HG02943 (cell line): Measurements from ENCODE around the gene LAMC2.
"Not testable (repeated sequence)": the region's sequence is repeated elsewhere in the genome, so short reads cannot be mapped to it uniquely, and the experiment has no call there.

ENCODE experiments used
- ATAC-seq: cut with Tn5 transposase; IDR thresholded peaks from one replicate; pipeline ENCODE4 v1.9.1; 2021; ENCODE audit warnings: mild to moderate bottlenecking, low read depth, moderate library complexity; ENCODE audit not compliant: unreplicated experiment

Gene LAMC2

DNA sequence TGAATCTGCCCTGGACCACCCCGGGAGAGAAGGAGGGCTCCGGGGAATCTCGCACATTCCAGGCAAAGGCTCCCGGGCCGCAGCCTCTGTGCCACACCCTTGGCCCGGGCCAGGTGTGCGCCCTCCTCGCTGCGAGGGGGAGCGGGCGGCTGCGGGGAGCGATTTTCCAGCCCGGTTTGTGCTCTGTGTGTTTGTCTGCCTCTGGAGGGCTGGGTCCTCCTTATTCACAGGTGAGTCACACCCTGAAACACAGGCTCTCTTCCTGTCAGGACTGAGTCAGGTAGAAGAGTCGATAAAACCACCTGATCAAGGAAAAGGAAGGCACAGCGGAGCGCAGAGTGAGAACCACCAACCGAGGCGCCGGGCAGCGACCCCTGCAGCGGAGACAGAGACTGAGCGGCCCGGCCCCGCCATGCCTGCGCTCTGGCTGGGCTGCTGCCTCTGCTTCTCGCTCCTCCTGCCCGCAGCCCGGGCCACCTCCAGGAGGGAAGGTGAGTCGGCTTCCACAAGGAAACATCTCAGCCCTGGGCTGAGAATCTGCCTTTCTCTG is at the start of gene LAMC2:
LAMC2 (plus strand) TSS at position 324 of the 550 bp plus-strand sequence; CDS start at position 413, 89 bp downstream.
- no peak for ATAC-seq

DNA sequence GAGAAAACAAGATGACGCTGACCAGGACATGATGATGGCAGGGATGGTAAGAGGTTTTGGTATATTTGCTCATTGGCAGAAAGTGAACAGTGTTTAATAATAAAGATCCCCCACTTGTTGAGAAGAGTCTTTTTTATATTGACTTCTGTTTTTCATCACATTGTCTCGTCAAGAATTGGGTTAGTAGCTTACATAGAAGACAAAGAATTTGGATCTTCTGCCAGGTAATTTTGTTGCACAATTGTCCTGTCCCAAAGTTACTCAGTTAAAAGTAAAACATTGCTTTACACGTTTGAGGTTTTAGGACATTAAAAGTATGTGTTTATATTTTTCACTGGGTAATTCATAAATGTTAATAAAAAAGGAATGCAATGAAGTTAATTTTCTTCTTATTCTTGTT is 48.3 kb upstream of the LAMC2 start:
- no peak for ATAC-seq

DNA sequence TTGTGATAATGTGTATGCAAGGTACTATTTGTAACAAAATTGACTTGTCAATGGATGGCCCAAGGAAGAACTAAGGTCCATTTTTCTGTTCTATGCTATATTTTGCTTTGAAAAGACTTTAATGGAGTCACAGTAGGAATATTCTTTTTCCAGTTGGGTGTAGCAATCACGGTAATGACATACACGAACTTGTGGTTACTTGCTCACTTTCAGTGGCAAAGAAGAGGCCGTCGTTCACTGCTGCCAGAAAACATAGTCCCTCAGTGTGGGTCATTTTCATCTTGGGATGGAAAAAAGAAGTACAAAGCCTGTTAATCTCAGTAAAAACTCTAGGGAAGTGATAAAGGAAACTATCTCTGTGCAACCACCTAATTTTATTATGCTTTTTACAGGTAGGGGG is 47.8 kb upstream of the LAMC2 start:
- no peak for ATAC-seq

DNA sequence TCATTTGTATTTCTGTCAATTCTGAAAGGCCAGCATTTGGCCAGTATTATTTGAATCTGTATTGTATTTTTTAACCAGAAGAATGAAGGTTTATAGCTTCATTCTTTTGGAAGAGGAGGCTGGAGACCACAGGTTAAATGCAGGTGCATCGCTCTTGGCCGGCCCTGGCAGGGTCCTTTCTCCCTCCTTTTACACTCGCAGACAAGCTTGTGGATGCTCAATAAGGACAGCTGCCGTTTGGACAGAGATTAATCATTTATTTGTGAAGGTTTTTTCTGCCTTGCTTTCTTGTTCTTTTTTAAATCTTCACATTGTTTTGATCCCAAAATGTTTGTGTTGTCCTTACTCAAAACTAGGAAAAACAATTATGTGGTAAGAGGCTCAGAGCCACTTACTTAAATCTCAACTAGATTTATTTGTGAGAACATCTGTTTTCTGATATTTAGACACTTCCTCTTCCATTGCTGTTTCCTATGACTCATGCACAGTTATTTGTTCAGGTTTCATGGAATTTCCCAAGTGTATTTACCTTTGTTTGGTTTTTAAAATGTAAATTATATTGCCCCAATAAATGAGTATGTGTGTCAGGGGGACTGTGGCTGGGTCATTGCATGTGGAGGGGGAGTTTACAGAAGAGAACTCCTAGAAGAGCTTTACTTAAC is 46.7 kb upstream of the LAMC2 start:
- no peak for ATAC-seq

DNA sequence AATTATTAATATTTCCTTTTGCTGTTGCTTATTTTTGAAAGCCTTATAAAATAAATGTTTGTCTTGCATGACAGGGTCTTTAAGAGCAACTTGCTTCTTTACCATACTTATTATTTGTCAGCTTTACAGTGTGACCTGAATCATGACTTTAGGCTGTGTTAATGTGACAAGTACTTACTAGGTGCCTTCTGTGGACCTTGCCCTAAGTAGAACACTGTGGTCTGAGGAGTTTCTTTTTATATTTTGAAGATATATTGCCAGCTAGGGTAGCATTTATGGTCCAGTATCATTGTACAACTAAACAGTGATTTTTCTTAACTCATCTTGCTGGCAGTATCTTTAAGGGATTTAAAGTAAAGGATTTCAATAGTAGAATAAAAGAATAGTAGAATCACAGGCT is 45.4 kb upstream of the LAMC2 start:
- ATAC-seq: no peak

DNA sequence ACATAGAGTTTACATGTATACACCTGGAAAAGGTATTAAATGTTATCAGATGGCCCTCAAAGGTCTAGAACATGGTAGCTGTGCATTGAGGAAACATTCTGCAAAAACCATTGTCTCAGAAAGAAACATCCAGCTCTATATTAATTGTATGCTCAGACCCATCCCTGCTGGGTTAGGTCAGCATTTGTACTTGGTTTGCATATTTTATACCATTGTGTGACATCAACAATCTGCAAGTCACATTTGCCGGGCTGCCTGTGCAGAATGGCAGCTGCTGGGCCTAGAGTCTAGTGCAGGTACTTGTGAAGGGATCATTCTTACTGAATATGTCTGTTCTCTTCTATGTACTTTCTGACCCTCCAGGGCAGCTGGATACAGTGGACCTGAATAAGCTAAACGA is 43.9 kb upstream of the LAMC2 start:
- ATAC-seq: no peak

DNA sequence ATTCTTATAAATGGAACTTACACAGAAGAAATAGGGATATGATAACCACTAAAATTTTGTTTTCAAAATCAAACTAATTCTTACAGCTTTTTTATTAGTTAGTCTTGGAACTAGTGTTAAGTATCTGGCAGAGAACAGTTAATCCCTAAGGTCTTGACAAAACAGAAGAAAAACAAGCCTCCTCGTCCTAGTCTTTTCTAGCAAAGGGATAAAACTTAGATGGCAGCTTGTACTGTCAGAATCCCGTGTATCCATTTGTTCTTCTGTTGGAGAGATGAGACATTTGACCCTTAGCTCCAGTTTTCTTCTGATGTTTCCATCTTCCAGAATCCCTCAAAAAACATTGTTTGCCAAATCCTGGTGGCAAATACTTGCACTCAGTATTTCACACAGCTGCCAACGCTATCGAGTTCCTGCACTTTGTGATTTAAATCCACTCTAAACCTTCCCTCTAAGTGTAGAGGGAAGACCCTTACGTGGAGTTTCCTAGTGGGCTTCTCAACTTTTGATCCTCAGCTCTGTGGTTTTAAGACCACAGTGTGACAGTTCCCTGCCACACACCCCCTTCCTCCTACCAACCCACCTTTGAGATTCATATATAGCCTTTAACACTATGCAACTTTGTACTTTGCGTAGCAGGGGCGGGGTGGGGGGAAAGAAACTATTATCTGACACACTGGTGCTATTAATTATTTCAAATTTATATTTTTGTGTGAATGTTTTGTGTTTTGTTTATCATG is 42.3 kb upstream of the LAMC2 start:
- ATAC-seq: no peak

DNA sequence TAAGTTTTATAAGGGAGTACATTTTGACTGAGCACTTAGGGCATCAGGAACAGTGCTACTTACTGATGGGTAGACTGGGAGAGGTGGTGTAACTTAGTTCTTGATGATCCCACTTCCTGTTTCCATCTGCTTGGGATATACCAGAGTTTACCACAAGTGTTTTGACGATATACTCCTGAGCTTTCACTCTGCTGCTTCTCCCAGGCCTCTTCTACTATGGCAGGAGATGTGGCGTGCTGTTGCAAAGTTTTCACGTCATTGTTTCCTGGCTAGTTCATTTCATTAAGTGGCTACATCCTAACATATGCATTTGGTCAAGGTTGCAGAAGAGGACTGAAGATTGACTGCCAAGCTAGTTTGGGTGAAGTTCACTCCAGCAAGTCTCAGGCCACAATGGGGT is 41.3 kb upstream of the LAMC2 start:
- no peak for ATAC-seq

DNA sequence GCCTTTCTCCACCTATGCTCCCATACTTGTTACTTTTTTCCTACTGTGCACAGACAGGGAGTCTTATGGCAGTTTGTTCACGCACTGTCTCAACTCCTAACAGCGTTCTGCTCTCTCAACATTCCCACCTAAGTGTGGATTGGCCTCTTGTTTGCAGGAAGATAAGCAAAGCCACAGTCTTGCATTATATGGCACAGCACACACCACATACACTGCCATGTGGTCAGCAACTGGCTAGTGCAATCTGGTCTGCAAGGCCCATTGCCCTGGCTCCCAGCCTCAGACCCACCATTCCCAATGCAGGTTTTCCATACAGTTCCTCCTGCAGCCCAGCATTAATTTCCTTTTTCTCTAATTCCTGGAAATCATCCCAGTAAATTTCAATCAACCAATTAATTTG is 38.3 kb upstream of the LAMC2 start:
- ATAC-seq: no peak

DNA sequence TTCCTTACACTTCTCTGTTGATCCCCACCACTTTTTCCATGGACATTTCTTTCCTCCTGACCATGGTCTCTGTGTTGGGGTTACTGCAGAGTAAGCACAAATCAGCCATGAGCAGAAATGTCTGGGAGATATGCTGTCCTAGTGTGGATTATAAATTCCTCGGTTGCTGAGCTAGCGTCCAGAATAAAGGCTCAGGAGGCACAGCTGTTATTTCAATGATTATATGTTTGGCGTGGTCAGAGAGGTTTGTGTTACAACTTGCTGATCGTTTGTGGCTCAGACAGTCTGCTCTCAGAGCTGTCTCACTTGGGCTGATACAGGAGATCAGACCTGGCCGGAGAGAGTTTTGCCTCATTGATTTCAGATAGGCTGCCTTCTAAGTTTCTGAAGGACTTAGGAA is 37.5 kb upstream of the LAMC2 start:
- ATAC-seq: no peak

DNA sequence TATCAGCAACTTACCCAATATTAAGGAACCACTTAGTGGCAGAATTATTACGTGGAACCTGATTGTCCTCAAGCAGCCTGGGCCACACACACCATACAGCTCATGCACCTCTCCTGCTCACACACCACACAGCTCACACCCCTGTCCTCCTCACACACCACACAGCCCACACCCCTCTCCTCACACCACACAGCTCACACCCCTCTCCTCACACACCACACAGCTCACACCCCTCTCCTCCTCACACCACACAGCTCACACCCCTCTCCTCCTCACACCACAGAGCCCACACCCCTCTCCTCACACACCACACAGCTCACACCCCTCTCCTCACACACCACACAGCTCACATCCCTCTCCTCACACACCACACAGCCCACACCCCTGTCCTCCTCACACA is 36.8 kb upstream of the LAMC2 start:
- no peak for ATAC-seq

DNA sequence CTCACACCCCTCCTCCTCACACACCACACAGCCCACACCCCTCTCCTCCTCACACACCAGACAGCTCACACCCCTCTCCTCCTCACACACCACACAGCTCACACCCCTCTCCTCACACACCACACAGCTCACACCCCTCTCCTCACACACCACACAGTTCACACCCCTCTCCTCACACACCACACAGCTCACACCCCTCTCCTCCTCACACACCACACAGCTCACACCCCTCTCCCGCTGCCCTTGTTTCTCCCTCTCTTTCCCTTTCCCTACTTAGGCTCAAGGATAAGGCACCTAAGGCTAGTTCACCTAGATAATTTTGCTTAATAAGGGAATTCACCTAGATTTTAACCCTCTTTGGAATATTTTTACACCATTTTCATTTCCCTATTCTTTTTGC is 36.0 kb upstream of the LAMC2 start:
- not testable (repeated sequence) for ATAC-seq

DNA sequence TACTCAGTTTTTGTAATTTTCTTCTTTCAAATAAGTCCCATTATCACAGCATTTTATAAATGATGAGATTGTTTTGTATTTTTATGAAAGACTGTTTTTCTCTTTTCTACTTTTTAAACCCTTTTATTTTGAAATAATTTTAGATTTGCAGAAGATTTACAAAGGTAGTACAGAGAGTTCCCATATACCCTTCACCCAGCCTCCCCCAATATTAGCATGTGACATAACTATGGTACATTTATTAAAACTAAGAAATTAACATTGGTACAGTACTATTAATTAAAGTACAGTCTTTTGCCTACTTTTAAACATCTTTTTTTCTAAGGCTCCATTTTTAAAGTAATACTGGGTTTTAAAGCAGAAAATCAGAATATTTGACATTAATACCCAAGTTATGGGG is 35.6 kb upstream of the LAMC2 start:
- ATAC-seq: no peak

DNA sequence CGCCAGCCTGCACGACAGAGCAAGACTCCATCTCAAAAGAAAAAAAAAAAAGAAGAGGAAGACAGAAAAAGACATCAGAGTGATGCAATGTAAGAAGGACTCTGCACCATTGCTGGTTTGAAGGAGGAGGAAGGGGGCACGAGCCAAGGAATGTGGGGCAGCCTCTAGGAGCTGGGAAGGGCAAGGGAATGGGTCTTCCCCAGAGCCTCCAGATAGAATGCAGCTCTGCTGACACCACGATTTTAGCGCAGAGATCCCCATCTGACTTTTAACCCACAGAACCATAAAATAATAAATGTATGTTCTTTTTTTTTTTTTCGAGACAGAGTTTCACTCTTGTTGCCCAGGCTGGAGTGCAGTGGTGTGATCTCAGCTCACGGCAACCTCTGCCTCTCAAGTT is 33.9 kb upstream of the LAMC2 start:
- ATAC-seq: no peak

DNA sequence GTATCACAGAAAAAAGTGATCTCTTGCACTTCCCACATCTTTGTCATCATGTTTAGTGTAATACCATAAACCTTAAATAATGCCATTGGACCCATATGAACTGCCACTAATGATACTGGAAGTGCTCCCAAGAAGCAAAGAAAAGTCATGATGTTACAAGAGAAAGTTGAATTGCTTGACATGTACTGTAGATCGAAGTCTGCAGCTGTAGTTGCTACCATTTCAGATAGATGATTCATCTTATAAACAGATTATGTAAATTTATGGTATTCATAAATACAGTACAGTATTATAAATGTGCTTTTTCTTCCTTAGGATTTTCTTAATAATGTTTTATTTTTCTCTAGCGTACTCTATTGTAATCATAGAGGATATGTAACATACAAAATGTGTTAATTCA is 30.1 kb upstream of the LAMC2 start:
- no peak for ATAC-seq

DNA sequence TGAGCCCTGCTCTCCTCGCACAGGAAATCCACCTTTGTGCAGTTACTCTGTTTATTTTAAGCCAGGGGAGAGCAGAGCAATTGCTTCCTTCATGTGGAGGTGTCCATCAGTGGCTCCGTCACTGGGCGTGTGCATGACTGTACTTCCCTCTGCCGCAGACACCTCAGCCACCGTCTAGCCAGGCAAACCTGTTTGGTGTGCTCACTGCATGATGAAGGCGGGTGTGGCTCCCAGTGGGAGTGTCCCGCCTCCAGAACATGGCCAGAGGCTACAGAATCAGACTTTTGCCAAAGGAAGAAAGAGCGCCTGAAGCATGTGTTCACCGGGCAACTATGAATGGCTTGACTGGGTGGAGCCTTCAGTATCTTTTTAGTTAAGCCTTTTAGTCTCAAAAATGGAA is 26.1 kb upstream of the LAMC2 start:
- ATAC-seq: no peak

DNA sequence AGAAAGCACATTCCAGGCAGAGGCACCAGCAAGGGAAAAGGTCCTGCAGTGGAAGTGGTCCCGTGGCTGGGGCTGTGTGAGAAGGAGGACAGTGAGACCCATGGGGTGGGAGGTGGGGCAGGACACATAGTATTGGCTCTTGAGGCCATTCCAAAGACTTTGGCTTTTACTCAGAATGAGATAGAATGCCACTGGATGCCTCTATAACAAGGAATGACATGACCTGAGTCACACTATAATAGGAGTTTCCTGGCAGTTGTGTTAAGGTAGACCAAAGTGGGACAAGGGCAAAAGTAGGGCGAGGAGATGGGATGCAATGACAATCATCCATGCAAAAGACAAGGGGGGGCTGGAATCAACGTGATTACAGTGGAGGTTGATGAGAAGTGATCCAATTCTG is 24.7 kb upstream of the LAMC2 start:
- no peak for ATAC-seq

DNA sequence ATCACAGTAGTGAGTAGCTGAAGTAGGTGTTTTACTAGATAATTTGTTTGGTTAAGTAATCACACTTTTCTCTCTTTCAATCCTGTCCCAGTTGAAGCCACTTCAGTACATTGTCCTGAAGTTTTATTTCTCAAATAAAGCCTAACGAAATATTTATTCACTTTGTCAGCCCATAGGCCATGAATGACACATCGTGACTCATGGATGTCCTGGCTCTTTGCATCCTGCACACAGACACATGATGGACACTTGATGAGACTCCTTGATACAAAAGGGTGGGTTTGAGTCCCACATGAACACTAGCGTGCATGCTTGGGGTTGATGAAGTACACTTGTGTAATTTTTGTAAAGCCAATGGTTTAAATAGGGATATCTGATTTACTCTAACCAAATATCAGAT is 22.7 kb upstream of the LAMC2 start:
- no peak for ATAC-seq

DNA sequence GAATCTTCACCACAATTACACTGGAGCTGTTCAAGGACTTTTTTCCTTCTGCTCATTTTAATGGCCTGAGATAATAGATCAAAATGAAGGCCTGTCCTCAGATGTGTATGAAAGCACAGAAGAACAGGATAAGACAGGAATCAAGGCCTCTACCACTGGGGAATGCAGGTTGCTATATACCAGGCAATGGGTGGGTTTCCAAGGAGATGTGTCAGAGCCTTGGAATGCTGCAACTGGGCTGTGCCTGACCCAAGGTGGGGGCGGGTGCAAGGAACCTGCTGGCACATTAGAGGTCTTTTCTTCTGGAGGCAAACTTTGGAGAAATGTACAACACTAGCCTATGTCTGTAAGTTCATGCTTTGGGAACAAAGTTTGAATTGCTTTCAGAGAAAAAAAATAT is 21.7 kb upstream of the LAMC2 start:
- ATAC-seq: no peak

DNA sequence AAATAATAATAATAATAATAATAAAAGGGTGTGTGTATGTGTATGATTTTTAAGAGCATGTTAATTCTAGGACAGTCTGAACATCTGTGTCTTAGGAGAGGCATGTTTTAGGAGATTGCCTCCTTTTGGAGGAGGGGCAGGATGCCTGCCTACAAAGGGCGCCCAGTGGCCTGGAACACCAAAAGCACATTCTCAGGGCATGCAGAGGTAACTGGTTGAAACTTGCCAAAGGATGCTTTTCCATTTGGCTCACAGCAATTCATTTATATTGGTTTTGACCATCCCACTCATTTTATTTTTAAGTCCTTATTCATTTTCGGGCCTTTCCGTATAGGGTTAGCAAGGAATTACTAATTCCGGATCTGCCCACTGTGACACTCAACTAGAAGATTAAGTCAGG is 21.1 kb upstream of the LAMC2 start:
- no peak for ATAC-seq

DNA sequence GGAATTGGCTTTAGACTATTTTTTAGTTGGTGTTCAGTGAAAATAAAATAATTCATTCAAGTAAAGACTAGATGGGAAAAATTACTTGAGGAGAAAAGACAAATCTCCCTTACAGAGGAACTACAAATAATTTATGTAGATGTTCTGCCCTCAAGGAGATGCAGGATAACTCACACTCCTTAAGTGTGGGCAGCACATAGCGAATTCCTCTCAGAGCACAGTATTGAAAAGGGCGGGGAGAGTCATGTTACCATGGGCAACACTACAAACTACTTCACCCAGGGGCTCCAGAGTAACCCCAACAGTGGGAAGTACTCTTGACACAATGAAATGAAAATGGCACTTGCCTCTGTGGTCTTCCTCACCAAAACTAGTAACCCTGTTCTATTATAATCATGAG is 20.6 kb upstream of the LAMC2 start:
- no peak for ATAC-seq

DNA sequence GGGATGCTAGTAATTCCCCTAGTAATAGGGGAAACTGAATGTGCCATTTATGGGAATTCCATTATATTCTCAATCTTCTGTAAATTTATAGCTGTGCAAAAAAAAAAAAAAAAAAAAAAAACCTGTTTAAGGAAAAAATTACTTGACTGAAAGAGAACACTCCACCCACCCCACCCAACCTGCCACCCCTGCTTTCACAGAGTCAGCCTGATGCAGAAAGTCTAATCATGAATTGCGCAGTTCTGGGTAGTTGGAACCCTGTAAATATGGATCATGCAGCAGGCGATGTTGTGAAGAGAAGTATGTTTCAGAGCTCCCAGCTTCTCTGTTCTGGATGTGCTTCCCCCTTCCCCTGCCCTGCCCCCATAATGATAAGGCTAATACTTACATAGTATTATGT is 19.6 kb upstream of the LAMC2 start:
- ATAC-seq: no peak
